Ovary (tissue), 3 donors: ENCODE measurements around the gene PPP2R2C.

ENCODE experiments used
- EP300 ChIP-seq: sonication (generic); formaldehyde crosslinking; IDR thresholded peaks from one replicate; pipeline ENCODE4 v1.6.1; 2017; ENCODE audit warnings: antibody characterized with exemption
- TF ChIP-seq, protein P1 (sequence below), 3 donors: fragments of 450-650 bp in 2 of 3; fragments of 200-600 bp in 1 of 3; IDR thresholded peaks; one replicate each; pipeline versions ENCODE4 v1.5.1 to v1.8.0; 2016 to 2022; ENCODE audit warnings: antibody characterized with exemption in 3 of 3, mild to moderate bottlenecking in 1 of 3
- donor health status: DM: no; HTN: no; CAD: no.

DNA sequence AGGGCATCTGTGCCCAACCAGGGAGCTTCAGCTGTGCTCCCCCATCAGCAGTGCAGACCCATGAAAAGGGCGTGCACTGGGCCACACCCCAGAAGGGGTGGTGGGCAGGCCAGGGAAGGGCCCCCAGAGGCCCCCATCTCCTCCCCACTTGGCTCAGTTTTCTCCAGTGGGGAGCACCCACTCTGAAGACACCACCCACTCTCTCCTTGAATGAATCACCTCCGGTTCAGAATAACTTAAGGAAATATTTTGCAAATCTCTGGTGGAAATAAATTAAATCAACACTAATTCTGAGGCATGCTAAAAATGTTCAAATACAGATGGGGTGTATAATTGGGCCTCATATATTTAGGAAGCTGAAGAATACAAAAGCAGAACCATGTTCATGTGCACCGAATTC is 41.3 kb upstream of the PPP2R2C start:
- TF ChIP-seq EP300 = no peak
- TF ChIP-seq, protein P1, sequence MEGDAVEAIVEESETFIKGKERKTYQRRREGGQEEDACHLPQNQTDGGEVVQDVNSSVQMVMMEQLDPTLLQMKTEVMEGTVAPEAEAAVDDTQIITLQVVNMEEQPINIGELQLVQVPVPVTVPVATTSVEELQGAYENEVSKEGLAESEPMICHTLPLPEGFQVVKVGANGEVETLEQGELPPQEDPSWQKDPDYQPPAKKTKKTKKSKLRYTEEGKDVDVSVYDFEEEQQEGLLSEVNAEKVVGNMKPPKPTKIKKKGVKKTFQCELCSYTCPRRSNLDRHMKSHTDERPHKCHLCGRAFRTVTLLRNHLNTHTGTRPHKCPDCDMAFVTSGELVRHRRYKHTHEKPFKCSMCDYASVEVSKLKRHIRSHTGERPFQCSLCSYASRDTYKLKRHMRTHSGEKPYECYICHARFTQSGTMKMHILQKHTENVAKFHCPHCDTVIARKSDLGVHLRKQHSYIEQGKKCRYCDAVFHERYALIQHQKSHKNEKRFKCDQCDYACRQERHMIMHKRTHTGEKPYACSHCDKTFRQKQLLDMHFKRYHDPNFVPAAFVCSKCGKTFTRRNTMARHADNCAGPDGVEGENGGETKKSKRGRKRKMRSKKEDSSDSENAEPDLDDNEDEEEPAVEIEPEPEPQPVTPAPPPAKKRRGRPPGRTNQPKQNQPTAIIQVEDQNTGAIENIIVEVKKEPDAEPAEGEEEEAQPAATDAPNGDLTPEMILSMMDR (IDR thresholded peaks at IDR 0.05) = no peak
